Measurements from ENCODE around the gene TUBGCP6.
A peak's percentile ranks its signal among the peaks of the same experiment; 100 is the strongest.

TUBGCP6 gene

GRCh38 chr22:50261615-50262459, 17.0 kb upstream of the TUBGCP6 start, which contains the start of gene MAPK12:
Gene MAPK12, minus strand, starts transcription at chr22:50261683. Its CDS starts 174 bp downstream, at chr22:50261509.
- no peak for DNase-seq

DNA sequence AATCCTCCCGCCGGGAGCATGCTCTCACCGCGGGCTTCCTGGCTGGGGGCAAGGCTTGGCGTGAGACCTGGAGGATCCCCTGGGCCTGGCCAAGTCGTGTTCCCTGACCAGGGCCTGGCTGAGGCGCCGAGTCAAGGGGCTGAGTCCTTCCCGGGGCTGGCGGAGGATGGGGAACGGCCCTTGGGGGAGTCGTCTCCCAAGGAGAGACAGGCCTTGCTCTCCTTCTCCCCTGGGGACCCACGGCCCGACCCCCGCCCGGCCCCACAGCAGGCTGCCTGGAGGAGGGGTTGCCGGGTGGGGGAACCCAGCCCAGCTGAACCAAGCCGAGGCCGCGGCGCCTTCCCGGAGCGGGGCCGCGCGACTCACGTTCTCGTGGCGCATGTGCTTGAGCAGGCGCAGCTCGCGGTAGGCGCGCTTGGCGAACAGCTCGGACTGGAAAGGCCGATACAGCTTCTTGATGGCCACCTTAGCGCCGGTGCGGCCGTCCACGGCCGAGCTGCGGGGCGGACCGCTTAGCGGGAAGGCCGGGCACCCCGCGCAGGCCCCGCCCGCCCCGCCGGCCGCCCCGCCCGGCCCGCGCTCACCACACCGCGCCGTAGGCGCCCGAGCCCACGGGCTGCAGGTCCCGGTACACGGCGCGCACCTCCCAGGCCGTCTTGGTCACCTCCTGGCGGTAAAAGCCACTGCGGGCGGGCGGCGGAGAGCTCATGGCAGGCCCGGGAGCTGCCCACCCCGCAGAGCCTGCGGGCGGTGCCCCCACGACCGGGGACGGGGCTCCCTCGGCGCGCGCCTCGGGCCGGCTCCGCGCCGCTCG, 16.2 kb upstream of the TUBGCP6 start:
- peak in 1 of 6 experiments; percentile 16 for DNase-seq

DNA sequence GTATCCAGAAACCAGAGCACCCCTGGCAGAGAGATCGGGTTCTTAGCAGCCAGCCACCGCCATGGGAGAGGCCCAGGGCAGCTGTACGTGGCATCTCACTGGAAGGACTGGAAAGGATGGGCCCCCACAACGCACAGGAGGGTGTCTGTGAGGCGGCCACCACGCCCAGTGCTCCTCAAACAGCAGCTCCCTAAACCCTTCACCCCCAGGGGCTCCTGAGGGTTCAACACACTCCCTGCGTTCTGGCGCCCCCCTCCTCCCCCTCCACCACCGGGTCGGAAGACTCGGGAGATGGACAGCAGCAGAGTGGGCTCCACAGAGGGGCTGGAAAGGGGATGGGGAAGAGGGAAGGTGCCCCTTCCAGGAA, 15.6 kb upstream of the TUBGCP6 start:
- DNase-seq = no peak

- DNase-seq = no peak
Observed at GRCh38 chr22:50259302-50259701, 14.5 kb upstream of the TUBGCP6 start.

DNA sequence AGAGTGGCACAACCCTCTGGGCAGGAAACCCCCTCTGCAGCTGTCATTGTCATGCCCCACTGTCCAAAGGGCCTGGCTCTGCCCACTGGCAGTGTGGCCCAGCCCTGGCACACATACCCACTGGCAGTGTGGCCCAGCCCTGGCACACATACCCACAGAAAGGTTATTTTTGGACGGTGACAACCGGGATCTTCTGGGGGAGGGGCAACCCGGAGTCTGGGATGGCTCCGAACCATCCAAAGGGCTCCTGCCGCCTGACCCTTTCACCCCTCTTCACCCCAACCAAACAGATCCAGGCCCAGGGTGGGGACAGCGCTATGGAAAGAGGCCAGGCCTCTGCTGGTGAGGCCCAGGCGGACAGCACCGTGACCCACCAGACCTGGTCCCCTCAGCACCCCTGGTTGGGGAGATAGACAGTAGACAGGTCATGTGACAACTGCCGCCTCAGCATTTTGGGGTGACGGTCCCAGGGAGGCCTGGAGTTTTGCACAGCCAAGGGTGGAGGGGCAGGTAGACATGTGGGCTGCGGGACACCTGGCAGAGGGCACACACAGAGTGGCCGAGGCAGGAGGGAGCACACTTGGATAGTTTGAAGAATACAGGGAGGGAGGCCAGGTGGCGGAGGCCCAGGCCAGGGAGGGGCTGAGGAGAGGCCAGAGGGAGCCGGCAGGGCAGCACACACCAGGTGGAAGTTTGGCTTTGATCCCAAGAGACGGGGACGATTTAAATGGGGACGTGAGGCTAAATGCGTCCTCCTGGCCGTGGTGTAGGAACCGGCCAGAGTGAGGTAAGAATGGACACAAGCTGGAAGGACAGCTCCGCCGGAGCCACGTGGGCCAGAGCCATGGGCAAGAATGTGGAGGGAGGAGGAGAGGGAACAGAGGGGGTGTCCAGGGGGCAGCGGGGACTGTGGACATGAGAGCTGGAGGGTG, 13.8 kb upstream of the TUBGCP6 start:
- DNase-seq = no peak

DNA sequence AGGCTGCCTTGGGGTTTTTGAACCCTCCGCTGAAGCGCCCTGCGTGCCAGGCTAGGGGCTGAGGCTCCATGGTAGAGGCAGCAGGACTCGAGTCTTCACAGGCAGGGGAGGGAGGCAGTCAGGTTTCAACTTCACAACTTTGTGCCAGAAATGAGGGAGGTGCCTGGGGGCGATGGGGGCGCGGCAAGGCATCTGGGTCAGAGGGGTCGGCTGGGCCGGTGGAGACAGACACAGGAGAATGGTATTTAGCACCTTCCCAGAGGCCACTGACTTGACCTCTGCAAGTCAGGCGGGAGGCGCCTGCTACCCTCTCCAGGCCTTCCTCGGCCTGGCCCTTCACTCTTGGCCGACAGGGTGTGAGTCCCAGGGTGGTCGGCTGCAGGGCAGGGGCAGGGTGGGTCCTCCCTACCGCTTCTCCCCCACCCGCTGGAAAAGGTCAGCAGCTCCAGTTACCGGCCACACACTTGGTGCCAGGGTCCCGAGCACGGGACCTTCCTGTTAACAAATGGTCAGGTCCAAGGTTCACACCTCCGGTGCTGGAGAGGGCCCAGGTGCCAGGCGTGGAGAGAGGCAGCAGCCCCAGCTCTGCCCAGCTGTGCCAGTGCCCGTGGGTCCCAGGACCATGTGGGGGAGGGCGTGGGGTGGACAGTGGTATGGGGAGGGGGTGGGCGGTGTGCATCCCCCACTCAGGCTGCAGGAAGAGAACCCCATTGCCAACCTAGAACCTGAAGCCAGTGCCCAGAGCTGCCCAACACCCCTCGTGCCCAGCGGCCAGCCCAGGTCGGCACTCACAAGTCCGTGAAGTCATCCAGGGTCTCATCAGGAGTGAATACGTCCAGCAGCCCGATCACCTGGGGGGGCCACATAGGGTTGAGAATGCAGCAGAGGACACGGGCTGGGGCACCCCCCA, 12.9 kb upstream of the TUBGCP6 start:
- DNase-seq = no peak

DNA sequence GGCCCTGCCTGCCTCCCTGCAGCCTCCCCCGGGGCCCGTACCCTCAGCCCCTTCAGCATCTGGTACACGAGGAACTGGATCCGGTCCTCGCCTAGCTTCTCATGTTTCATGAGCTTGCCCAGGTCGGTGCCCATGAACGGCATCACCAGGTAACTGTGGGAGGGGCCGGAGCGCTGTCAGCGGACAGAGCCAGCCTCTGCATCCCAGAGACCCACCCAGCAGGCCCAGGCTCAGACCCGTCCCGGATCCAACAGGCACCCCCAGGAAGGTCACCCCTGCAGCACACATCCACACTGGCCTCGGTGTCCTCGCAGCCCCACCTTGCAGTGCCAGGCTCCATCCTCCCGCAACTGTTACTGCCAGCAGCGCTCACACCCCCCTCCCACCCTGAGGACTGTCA, 12.2 kb upstream of the TUBGCP6 start:
- DNase-seq = no peak

GRCh38 chr22:50256258-50256862, 11.5 kb upstream of the TUBGCP6 start:
- DNase-seq = no peak

DNA sequence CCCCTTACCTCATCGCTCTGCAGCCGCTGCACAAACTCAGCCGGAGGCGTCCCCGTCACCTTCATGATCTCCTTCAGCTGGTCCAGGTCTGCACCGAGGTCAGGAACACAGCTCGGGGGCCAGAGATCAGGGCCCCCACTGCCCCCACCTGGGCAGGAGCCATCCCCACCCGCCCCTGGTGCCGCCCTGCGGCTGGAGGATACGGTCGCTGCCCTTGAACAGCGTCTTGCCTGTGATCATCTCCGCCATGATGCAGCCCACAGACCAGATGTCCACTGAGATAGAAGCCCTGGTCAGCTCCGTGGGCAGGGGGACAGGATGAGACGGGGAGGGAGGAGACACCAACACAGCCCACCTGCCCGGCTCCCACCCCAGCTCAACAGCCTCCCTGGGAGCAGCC, 10.8 kb upstream of the TUBGCP6 start:
- no peak for DNase-seq

GRCh38 chr22:50255099-50255498, 10.3 kb upstream of the TUBGCP6 start:
- no peak for DNase-seq

DNA sequence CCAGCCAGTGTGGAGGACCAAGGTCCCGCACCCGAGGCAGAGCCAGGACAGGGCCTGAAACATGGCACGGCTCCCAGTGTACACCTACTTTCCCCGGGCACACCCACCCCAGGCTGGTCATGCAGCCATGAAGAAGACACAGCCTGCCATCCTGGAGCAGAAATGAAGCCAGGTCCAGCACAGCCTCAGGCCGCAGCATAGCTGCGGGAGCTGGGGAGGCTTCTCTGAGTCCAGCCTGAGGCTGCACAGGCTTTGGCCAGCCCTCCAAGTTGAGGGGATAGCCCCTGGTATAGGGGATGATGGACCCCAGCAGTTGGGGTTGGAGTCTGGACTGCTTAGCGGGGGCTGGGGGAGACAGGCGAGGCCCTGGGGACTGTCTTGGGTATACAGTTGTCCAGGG, 9.1 kb upstream of the TUBGCP6 start:
- DNase-seq = no peak

- no peak for DNase-seq
Observed at GRCh38 chr22:50253046-50253915, 8.5 kb upstream of the TUBGCP6 start.

GRCh38 chr22:50252082-50253045, 7.5 kb upstream of the TUBGCP6 start:
- DNase-seq = peak; percentile 43 to 69 (median 52)

- peak in 3 of 6 experiments; percentile 33 to 67 (median 56) for DNase-seq
Observed at GRCh38 chr22:50251477-50252081, 6.8 kb upstream of the TUBGCP6 start.

- DNase-seq = peak; percentile 56 to 77 (median 72)
Observed at GRCh38 chr22:50250555-50251476, 6.0 kb upstream of the TUBGCP6 start, which contains the start of gene HDAC10. Gene HDAC10, minus strand, starts transcription at chr22:50251265. Its CDS starts 233 bp downstream, at chr22:50251032.

- DNase-seq = no peak
Observed at GRCh38 chr22:50250249-50250554, 5.4 kb upstream of the TUBGCP6 start.

Data from stimulated activated naive CD4-positive, alpha-beta T cell (primary cell).